Measurements from ENCODE around the gene COL6A6. TPM values are rescaled to one million over a fixed set of nuclear protein-coding genes. Genes with fewer than 3 reads are reported as not detected.

Gene COL6A6
- total RNA-seq, 1 experiment from 2014 or later = 0.11 TPM

DNA sequence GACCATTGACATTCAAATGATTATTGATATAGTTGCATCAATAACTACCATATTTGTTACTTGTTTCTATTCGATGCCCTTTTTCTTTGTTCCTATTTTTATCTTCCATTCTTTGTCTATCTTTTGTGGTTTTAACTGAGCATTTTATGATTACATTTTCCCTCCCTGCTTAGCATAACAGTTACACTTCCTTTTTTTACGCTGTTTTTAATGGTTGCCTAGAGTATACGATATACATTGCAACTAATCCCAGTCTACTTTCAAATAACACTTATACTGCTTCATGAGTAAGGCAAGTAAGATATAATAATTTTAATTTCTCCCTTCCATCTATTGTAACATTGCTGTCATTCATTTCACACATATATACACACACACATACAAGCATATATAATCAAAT, 26.3 kb downstream of the COL6A6 start:
- Histone ChIP-seq H3K9ac (ENCODE audit: extremely low read depth, insufficient read length, low read length) (no peak overlapping the region), H3K23me2 (ENCODE audit: insufficient read length, low read depth, low read length, poor library complexity, severe bottlenecking) (no peaks in the 10 kb centered on the region), H4K8ac (replicated peaks; ENCODE audit: insufficient read length, low read depth, low read length) (no peak overlapping the region), H3K27me3 (ENCODE audit: insufficient read depth, low read length) (no peaks in the 10 kb centered on the region), H3K4ac (ENCODE audit: low read depth, low read length) (no peak overlapping the region), H3K18ac (ENCODE audit: insufficient read length, low read depth, low read length) (no peak overlapping the region), H2BK15ac (ENCODE audit: low read depth, low read length) (no peak overlapping the region), H2AK5ac (ENCODE audit: insufficient read length, low read length) (no peak overlapping the region), H3K56ac (ENCODE audit: insufficient read length, low read depth, low read length) (no peak overlapping the region), H3K23ac (ENCODE audit: insufficient read length, low read depth, low read length) (no peak overlapping the region), H3T11ph (ENCODE audit: low read length) (no peak overlapping the region), H3K4me2 (ENCODE audit: insufficient read depth, insufficient read length, low read length) (no peak overlapping the region), H2BK12ac (ENCODE audit: insufficient read length, low read depth, low read length) (no peak overlapping the region), H3K4me1 (ENCODE audit: insufficient read depth, low read length) (no peaks in the 10 kb centered on the region), H2BK120ac (ENCODE audit: low read depth, low read length, poor library complexity, severe bottlenecking) (no peak overlapping the region), H3K14ac (ENCODE audit: insufficient read depth, low read length) (no peak overlapping the region), H4K5ac (ENCODE audit: insufficient read length, low read depth, low read length) (no peak overlapping the region), H4K91ac (ENCODE audit: insufficient read length, low read depth, low read length) (no peak overlapping the region), H3K27ac (ENCODE audit: insufficient read length, low read depth, low read length) (no peak overlapping the region), H2BK5ac (ENCODE audit: insufficient read length, low read length) (no peak overlapping the region), H2AFZ (ENCODE audit: low read length) (no peak overlapping the region), H3K9me3 (ENCODE audit: control insufficient read depth, low read depth, low read length) (no peaks in the 10 kb centered on the region), H3K79me2 (ENCODE audit: insufficient read depth, low read length) (no peaks in the 10 kb centered on the region), H4K20me1 (ENCODE audit: control insufficient read depth, insufficient read depth, insufficient read length) (no peaks in the 10 kb centered on the region), H2BK20ac (ENCODE audit: low read depth, low read length, poor library complexity, severe bottlenecking) (no peak overlapping the region), H3K79me1 (ENCODE audit: insufficient read depth, low read depth, low read length, poor library complexity, severe bottlenecking) (no peaks in the 10 kb centered on the region)
- peaks cover 12 to 13% of the 10 kb centered on the region in 2 experiments; a peak in 4 of 5 replicates for H3K9me3 Mint-ChIP-seq
- peaks cover 0 to 9% (median 2%) of the 10 kb centered on the region in 3 experiments; a peak in 3 of 7 replicates for H3K36me3 Mint-ChIP-seq (ENCODE audit: insufficient read depth in 1 of 3, low read depth in 3 of 3)
- no peak overlapping the region for H3K4me3 Mint-ChIP-seq
- no peak overlapping the region for H3K27ac Mint-ChIP-seq
- no CpG with 5 or more reads among the region's 3 CpGs for WGBS (ENCODE audit: extremely low coverage, insufficient read length, low lambda C conversion rate)
- H3K27me3 Mint-ChIP-seq (ENCODE audit: low read depth) = peaks cover 2% of the 10 kb centered on the region
- no peak for DNase-seq
- TF ChIP-seq, protein P1, sequence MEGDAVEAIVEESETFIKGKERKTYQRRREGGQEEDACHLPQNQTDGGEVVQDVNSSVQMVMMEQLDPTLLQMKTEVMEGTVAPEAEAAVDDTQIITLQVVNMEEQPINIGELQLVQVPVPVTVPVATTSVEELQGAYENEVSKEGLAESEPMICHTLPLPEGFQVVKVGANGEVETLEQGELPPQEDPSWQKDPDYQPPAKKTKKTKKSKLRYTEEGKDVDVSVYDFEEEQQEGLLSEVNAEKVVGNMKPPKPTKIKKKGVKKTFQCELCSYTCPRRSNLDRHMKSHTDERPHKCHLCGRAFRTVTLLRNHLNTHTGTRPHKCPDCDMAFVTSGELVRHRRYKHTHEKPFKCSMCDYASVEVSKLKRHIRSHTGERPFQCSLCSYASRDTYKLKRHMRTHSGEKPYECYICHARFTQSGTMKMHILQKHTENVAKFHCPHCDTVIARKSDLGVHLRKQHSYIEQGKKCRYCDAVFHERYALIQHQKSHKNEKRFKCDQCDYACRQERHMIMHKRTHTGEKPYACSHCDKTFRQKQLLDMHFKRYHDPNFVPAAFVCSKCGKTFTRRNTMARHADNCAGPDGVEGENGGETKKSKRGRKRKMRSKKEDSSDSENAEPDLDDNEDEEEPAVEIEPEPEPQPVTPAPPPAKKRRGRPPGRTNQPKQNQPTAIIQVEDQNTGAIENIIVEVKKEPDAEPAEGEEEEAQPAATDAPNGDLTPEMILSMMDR (conservative IDR thresholded peaks at IDR 0.05) = no peak
- no peaks in the 10 kb centered on the region for H3K4me1 Mint-ChIP-seq
